ENCODE results near the gene PLA2G4C.

DNA sequence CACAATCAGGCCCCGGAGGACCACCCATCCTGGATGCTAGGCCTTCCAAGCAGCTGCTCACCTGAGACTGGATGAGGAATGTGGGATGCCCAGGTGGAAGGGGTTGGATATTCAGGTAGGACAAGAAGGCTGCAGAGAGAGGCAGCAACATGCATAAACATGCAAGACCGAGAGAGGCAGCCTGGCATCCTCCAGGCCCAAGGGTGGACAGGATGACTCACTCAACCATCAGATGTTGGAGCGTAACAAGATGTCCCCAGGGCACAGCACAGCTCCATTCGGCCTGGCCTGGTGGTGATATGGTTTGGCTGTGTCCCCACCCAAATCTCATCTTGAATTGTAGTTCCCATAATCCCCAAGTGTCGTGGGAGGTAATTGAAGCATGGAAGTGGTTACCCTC is 56.8 kb downstream of the PLA2G4C start:
- TF ChIP-seq, protein P1, sequence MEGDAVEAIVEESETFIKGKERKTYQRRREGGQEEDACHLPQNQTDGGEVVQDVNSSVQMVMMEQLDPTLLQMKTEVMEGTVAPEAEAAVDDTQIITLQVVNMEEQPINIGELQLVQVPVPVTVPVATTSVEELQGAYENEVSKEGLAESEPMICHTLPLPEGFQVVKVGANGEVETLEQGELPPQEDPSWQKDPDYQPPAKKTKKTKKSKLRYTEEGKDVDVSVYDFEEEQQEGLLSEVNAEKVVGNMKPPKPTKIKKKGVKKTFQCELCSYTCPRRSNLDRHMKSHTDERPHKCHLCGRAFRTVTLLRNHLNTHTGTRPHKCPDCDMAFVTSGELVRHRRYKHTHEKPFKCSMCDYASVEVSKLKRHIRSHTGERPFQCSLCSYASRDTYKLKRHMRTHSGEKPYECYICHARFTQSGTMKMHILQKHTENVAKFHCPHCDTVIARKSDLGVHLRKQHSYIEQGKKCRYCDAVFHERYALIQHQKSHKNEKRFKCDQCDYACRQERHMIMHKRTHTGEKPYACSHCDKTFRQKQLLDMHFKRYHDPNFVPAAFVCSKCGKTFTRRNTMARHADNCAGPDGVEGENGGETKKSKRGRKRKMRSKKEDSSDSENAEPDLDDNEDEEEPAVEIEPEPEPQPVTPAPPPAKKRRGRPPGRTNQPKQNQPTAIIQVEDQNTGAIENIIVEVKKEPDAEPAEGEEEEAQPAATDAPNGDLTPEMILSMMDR (IDR thresholded peaks at IDR 0.05 in 8 of 11, conservative IDR thresholded peaks at IDR 0.05 in 3 of 11) = no peak
- no peak for TF ChIP-seq POLR2A (IDR thresholded peaks at IDR 0.05)

Data from spleen (tissue), 7 donors.